OCI-LY7 (cell line): Measurements from ENCODE around the gene PCDH9.

ENCODE experiments used
- CTCF ChIP-seq: fragments of 200-600 bp; sonication (generic); conservative IDR thresholded peaks from 2 replicates; pipeline ENCODE4 v1.5.1; 2014; ENCODE audit warnings: mild to moderate bottlenecking, antibody characterized with exemption, low read length, moderate library complexity, mixed read lengths
- EZH2phosphoT487 ChIP-seq: fragments of 200-600 bp; sonication (generic); IDR thresholded peaks from 2 replicates; pipeline ENCODE4 v1.6.1; 2018; ENCODE audit warnings: low read depth, borderline replicate concordance, mild to moderate bottlenecking, mixed run types, antibody characterized with exemption, low read length, moderate library complexity, mixed read lengths

GRCh38 chr13:66943530-66943929, 286.6 kb downstream of the PCDH9 start:
- TF ChIP-seq CTCF: no peak
- no peak for TF ChIP-seq EZH2phosphoT487
